ENCODE data around the gene P2RX7. TPM values are rescaled to one million over a fixed set of nuclear protein-coding genes. Genes with fewer than 3 reads are reported as not detected.

The P2RX7 gene
- total and polyA plus RNA-seq, 9 of the 15 experiments (the other 6 are each of a cell fraction or from before 2014, with no cell fraction given): 0.04 to 0.65 (median 0.30) TPM

DNA sequence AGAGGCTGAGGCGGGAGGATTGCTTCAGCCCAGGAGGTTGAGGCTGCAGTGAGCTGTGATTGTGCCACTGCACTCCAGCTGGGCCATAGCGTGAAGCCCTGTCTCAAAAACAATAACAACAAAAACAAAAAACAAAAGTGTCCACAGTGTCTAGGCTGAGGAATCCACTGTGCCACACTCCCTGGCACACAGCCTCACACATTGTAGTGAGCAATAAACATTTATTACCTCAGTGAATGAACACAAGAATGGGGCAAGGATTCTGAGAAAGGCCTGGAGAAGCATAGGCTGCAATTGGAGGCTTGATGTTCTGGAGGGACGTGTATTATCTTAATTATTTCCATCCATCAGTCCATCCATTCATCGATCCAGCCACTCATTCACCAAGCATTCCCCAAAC is 17.1 kb upstream of the P2RX7 start (continued):
- no peak for TF ChIP-seq ZBTB2 (IDR thresholded peaks at IDR 0.05)

- Histone ChIP-seq H3K79me2 (ENCODE audit: control insufficient read depth, insufficient read depth, low read length) (no peaks in the 10 kb centered on the region), H2AFZ (ENCODE audit: low read depth, low read length) (no peak overlapping the region), H3K36me3 (ENCODE audit: control insufficient read depth, insufficient read depth, low read length) (no peaks in the 10 kb centered on the region), H3K4me1 (replicated peaks in 1 of 2; ENCODE audit: control insufficient read depth in 2 of 2, insufficient read depth in 2 of 2, low read length in 2 of 2) (no peaks in the 10 kb centered on the region; a peak in 1 of 5 replicates), H3K4me2 (ENCODE audit: insufficient read depth, low read length) (no peak overlapping the region), H3K9me3 (replicated peaks; ENCODE audit: control insufficient read depth, insufficient read depth, low read depth, low read length) (no peaks in the 10 kb centered on the region), H3K27me3 (ENCODE audit: control insufficient read depth in 2 of 2, insufficient read depth in 2 of 2, low read length in 2 of 2) (no peaks in the 10 kb centered on the region), H4K20me1 (replicated peaks; ENCODE audit: control insufficient read depth, insufficient read depth, low read length) (0 out of 2 replicates have a peak, but pooled peaks cover 3% of the 10 kb centered on the region), H3K4me3 (no peak overlapping the region), H3K27ac (ENCODE audit: extremely low read depth, low read depth, low read length) (no peak overlapping the region), H3K9me1 (ENCODE audit: control insufficient read depth, insufficient read depth, low read length) (no peaks in the 10 kb centered on the region), H3K9ac (ENCODE audit: insufficient read depth in 1 of 2, low read depth in 2 of 2, low read length in 2 of 2) (no peak overlapping the region)
- intact Hi-C loops (cut with micrococcal nuclease): no loop called here
- no peak for ATAC-seq
- in situ Hi-C loops (cut with MboI): loop anchor here (5.0 kb wide), 1 partner anchor 91 kb away; no protein-coding TSS in a partner anchor
- 1% methylated on average over 4 of the region's 4 CpGs for WGBS (ENCODE audit: insufficient coverage, low coverage, missing lambda C conversion rate)
- TF ChIP-seq ATF7 (IDR thresholded peaks at IDR 0.05) (peak; percentile 41; the same call in 1 of the 2 replicates), ZNF282 (CRISPR knock-in tag; IDR thresholded peaks at IDR 0.05) (no peak)
- ChIA-PET POLR2A (interaction anchor here (1.2 kb wide), 1 partner anchor 11 kb away, joined by 5 read pairs; no protein-coding TSS in a partner anchor), CTCF (ENCODE audit: low intra/inter-chr PET ratio) (no interaction called here)
- no peak for FAIRE-seq
- BruUV-seq (replicated peaks): no TSS peak
- DNase-seq (ENCODE audit: extremely low read depth in 1 of 4, low spot score in 3 of 4): no peak
These were observed 16.1 kb upstream of the P2RX7 start for GRCh38 chr12:121116318-121117225.
